Parathyroid adenoma (tissue), 2 donors: ENCODE measurements around the gene AREG.

Experiments used
- H2AFZ ChIP-seq: fragments of 300-600 bp; sonication (generic); one replicate; pipeline ENCODE4 v1.7.0; 2017; ENCODE audit warnings: antibody characterized with exemption, mild to moderate bottlenecking
- H3K27ac ChIP-seq: fragments of 300-600 bp; sonication (generic); one replicate; pipeline ENCODE4 v1.7.0; 2017
- H3K27me3 ChIP-seq: fragments of 300-600 bp; sonication (generic); one replicate; pipeline ENCODE4 v1.7.0; 2017; ENCODE audit warnings: low read length; ENCODE audit not compliant: control insufficient read depth, insufficient read depth
- H3K36me3 ChIP-seq: fragments of 300-600 bp; sonication (generic); one replicate; pipeline ENCODE4 v1.7.0; 2017; ENCODE audit warnings: low read length; ENCODE audit not compliant: control insufficient read depth, insufficient read depth
- H3K4me1 ChIP-seq: fragments of 300-600 bp; sonication (generic); one replicate; pipeline ENCODE4 v1.7.0; 2017; ENCODE audit warnings: control low read depth
- H3K4me2 ChIP-seq: fragments of 300-600 bp; sonication (generic); one replicate; pipeline ENCODE4 v1.7.0; 2017; ENCODE audit warnings: low read length
- H3K4me3 ChIP-seq: fragments of 300-600 bp; sonication (generic); one replicate; pipeline ENCODE4 v1.7.0; 2017; ENCODE audit warnings: low read depth, low read length
- H3K79me2 ChIP-seq: fragments of 300-600 bp; sonication (generic); one replicate; pipeline ENCODE4 v1.7.0; 2017; ENCODE audit warnings: control low read depth
- H3K9ac ChIP-seq: fragments of 300-600 bp; sonication (generic); one replicate; pipeline ENCODE4 v1.7.0; 2017; ENCODE audit warnings: mild to moderate bottlenecking
- H3K9me3 ChIP-seq: fragments of 300-600 bp; sonication (generic); one replicate; pipeline ENCODE4 v1.7.0; 2017; ENCODE audit warnings: low read length; ENCODE audit not compliant: control insufficient read depth
- CTCF ChIP-seq: fragments of 300-600 bp; sonication (generic); IDR thresholded peaks from one replicate; pipeline ENCODE4 v1.7.0; 2017; ENCODE audit warnings: antibody characterized with exemption, mild to moderate bottlenecking
- donor health status: primary hyperparathyroidism.

AREG gene

GRCh38 chr4:74446896-74447295 is 2.0 kb downstream of the AREG start:
- H3K4me2 ChIP-seq, result no peak overlapping the region

GRCh38 chr4:74447636-74448233 is 2.8 kb downstream of the AREG start:
- Histone ChIP-seq H3K4me2 (no peak overlapping the region), H2AFZ (no peak overlapping the region), H3K4me1 (no peaks in the 10 kb centered on the region), H3K27ac (no peak overlapping the region), H3K27me3 (no peaks in the 10 kb centered on the region), H3K79me2 (no peaks in the 10 kb centered on the region), H3K9ac (no peak overlapping the region), H3K4me3 (no peak overlapping the region), H3K36me3 (no peaks in the 10 kb centered on the region), H3K9me3 (no peaks in the 10 kb centered on the region)
- no peak for TF ChIP-seq CTCF

More at GRCh38 chr4:74446896-74447295, 2.0 kb downstream of the AREG start:
- no peak for TF ChIP-seq CTCF
- no peaks in the 10 kb centered on the region for H3K27me3 ChIP-seq
- no peaks in the 10 kb centered on the region for H3K4me1 ChIP-seq
- H3K9ac ChIP-seq, result no peak overlapping the region
- no peaks in the 10 kb centered on the region for H3K79me2 ChIP-seq
- no peak overlapping the region for H3K27ac ChIP-seq
- H3K4me3 ChIP-seq, result no peak overlapping the region
- no peaks in the 10 kb centered on the region for H3K36me3 ChIP-seq
- H2AFZ ChIP-seq, result no peak overlapping the region
- no peaks in the 10 kb centered on the region for H3K9me3 ChIP-seq

- no peak for TF ChIP-seq CTCF
- H3K4me3 ChIP-seq, result no peak overlapping the region
- H3K27ac ChIP-seq, result no peak overlapping the region
- no peak overlapping the region for H2AFZ ChIP-seq
- no peaks in the 10 kb centered on the region for H3K4me1 ChIP-seq
- H3K27me3 ChIP-seq, result no peaks in the 10 kb centered on the region
- no peaks in the 10 kb centered on the region for H3K79me2 ChIP-seq
- no peaks in the 10 kb centered on the region for H3K36me3 ChIP-seq
- H3K4me2 ChIP-seq, result no peak overlapping the region
- H3K9ac ChIP-seq, result no peak overlapping the region
- no peaks in the 10 kb centered on the region for H3K9me3 ChIP-seq
These were observed 4.8 kb downstream of the AREG start for GRCh38 chr4:74449571-74450297.

- Histone ChIP-seq H3K4me1 (no peaks in the 10 kb centered on the region), H3K4me2 (no peak overlapping the region), H3K79me2 (no peaks in the 10 kb centered on the region), H3K36me3 (no peaks in the 10 kb centered on the region), H3K4me3 (no peak overlapping the region), H3K27ac (no peak overlapping the region), H3K9ac (no peak overlapping the region), H2AFZ (no peak overlapping the region), H3K27me3 (no peaks in the 10 kb centered on the region), H3K9me3 (no peaks in the 10 kb centered on the region)
- TF ChIP-seq CTCF, result no peak
These were observed 5.4 kb downstream of the AREG start for GRCh38 chr4:74450298-74450683.
